ENCODE results near the gene GLIS1. TPM values are rescaled to one million over a fixed set of nuclear protein-coding genes. Genes with fewer than 3 reads are reported as not detected.

The GLIS1 gene
- total and polyA plus RNA-seq, 2 donors (not counting 3 experiments of a cell fraction or from before 2014, with no cell fraction given): not detected

- Histone ChIP-seq H3K4me3 (replicated peaks in 1 of 3; ENCODE audit: insufficient read depth in 1 of 3, low read depth in 1 of 3, low read length in 3 of 3) (no peak overlapping the region), H3K4me1 (ENCODE audit: control insufficient read depth, extremely low read depth, insufficient read depth, low read length) (no peaks in the 10 kb centered on the region), H3K27ac (ENCODE audit: insufficient read depth, low read depth, low read length) (no peak overlapping the region), H3K4me2 (ENCODE audit: insufficient read depth, low read length) (no peak overlapping the region), H2AFZ (ENCODE audit: low read depth, low read length) (no peak overlapping the region), H3K36me3 (ENCODE audit: control insufficient read depth in 2 of 2, extremely low read depth in 1 of 2, insufficient read depth in 2 of 2, low read length in 2 of 2) (no peaks in the 10 kb centered on the region), H3K9ac (replicated peaks; ENCODE audit: extremely low read depth, insufficient read depth, low read length) (no peak overlapping the region), H3K27me3 (ENCODE audit: control insufficient read depth in 2 of 2, insufficient read depth in 2 of 2, low read length in 2 of 2) (peaks cover 0 to 2% of the 10 kb centered on the region in 2 experiments), H3K79me2 (ENCODE audit: control insufficient read depth, insufficient read depth, low read length) (no peaks in the 10 kb centered on the region), H3K9me1 (replicated peaks; ENCODE audit: control insufficient read depth, extremely low read depth, insufficient read depth, low read length) (no peaks in the 10 kb centered on the region), H4K20me1 (replicated peaks; ENCODE audit: control insufficient read depth, extremely low read depth, insufficient read depth, low read length) (no peaks in the 10 kb centered on the region), H3K9me3 (replicated peaks; ENCODE audit: control insufficient read depth, insufficient read depth, low read length) (no peaks in the 10 kb centered on the region)
- DNase-seq (ENCODE audit: low read depth, low spot score) (no peak), FAIRE-seq (no peak)
- dilution Hi-C loops (cut with MboI; ENCODE audit: extremely low pct_ligation_motif_present, low sequenced_read_pairs): no loop called here
- CTCF ChIA-PET: no interaction called here
- BruUV-seq (replicated peaks): no TSS peak
- TF ChIP-seq FOS (IDR thresholded peaks at IDR 0.05; ENCODE audit: borderline replicate concordance, insufficient read depth, low read length): no peak
- intact Hi-C loops (cut with micrococcal nuclease): no loop called here
- POLR2A ChIA-PET: no interaction called here
These were observed 161.2 kb downstream of the GLIS1 start for GRCh38 chr1:53577761-53578100.

- no peaks in the 10 kb centered on the region for H3K9me1 ChIP-seq (replicated peaks; ENCODE audit: control insufficient read depth, extremely low read depth, insufficient read depth, low read length)
- dilution Hi-C loops (cut with MboI; ENCODE audit: extremely low pct_ligation_motif_present, low sequenced_read_pairs) (no loop called here), intact Hi-C loops (cut with micrococcal nuclease) (no loop called here)
- no TSS peak for BruUV-seq (replicated peaks)
- no peak overlapping the region for H2AFZ ChIP-seq (ENCODE audit: low read depth, low read length)
- no peak overlapping the region for H3K4me2 ChIP-seq (ENCODE audit: insufficient read depth, low read length)
- H3K9ac ChIP-seq (replicated peaks; ENCODE audit: extremely low read depth, insufficient read depth, low read length): no peak overlapping the region
- DNase-seq (ENCODE audit: low read depth, low spot score) (no peak), FAIRE-seq (no peak)
- no peak overlapping the region for H3K4me3 ChIP-seq (replicated peaks in 1 of 3; ENCODE audit: insufficient read depth in 1 of 3, low read depth in 1 of 3, low read length in 3 of 3)
- H4K20me1 ChIP-seq (replicated peaks; ENCODE audit: control insufficient read depth, extremely low read depth, insufficient read depth, low read length): no peaks in the 10 kb centered on the region
- H3K9me3 ChIP-seq (replicated peaks; ENCODE audit: control insufficient read depth, insufficient read depth, low read length): no peaks in the 10 kb centered on the region
- H3K36me3 ChIP-seq (ENCODE audit: control insufficient read depth in 2 of 2, extremely low read depth in 1 of 2, insufficient read depth in 2 of 2, low read length in 2 of 2): no peaks in the 10 kb centered on the region
- no peak overlapping the region for H3K27ac ChIP-seq (ENCODE audit: insufficient read depth, low read depth, low read length)
- ChIA-PET POLR2A (no interaction called here), CTCF (no interaction called here)
- no peak for TF ChIP-seq JUN (IDR thresholded peaks at IDR 0.05; ENCODE audit: borderline replicate concordance, insufficient read depth, insufficient read length, low read depth)
- no peaks in the 10 kb centered on the region for H3K4me1 ChIP-seq (ENCODE audit: control insufficient read depth, extremely low read depth, insufficient read depth, low read length)
- H3K79me2 ChIP-seq (ENCODE audit: control insufficient read depth, insufficient read depth, low read length): no peaks in the 10 kb centered on the region
- H3K27me3 ChIP-seq (ENCODE audit: control insufficient read depth in 2 of 2, insufficient read depth in 2 of 2, low read length in 2 of 2): peaks cover 0 to 2% of the 10 kb centered on the region in 2 experiments
These were observed 161.9 kb downstream of the GLIS1 start for GRCh38 chr1:53576866-53577760.
